ENCODE results near the gene EFHD1.
"Not testable (repeated sequence)": the region's sequence is repeated elsewhere in the genome, so short reads cannot be mapped to it uniquely, and the experiment has no call there.

EFHD1 gene

GRCh38 chr2:232652505-232652851, 19.1 kb downstream of the EFHD1 start:
- DNase-seq = peak; percentile 36

- DNase-seq = no peak
These were observed 20.0 kb downstream of the EFHD1 start for GRCh38 chr2:232653441-232653840.

- DNase-seq = no peak
These were observed 22.0 kb downstream of the EFHD1 start for GRCh38 chr2:232655392-232655791.

- no peak for DNase-seq
These were observed 24.9 kb downstream of the EFHD1 start for GRCh38 chr2:232658217-232658785.

- no peak for DNase-seq
These were observed 26.0 kb downstream of the EFHD1 start for GRCh38 chr2:232659359-232659758.

- no peak for DNase-seq
These were observed 29.3 kb downstream of the EFHD1 start for GRCh38 chr2:232662486-232663260.

GRCh38 chr2:232666051-232666805, 32.8 kb downstream of the EFHD1 start:
- no peak for DNase-seq

GRCh38 chr2:232667989-232668583, 34.7 kb downstream of the EFHD1 start:
- no peak for DNase-seq

- DNase-seq = peak; percentile 33
These were observed 35.5 kb downstream of the EFHD1 start for GRCh38 chr2:232668805-232669444.

- peak; percentile 13 for DNase-seq
These were observed 39.2 kb downstream of the EFHD1 start for GRCh38 chr2:232672588-232672987.

- DNase-seq = no peak
These were observed 41.1 kb downstream of the EFHD1 start for GRCh38 chr2:232674491-232674890.

- DNase-seq = no peak
These were observed 42.0 kb downstream of the EFHD1 start for GRCh38 chr2:232675381-232675780.

GRCh38 chr2:232680006-232680405, 46.6 kb downstream of the EFHD1 start:
- DNase-seq = no peak

- no peak for DNase-seq
These were observed 48.1 kb downstream of the EFHD1 start for GRCh38 chr2:232681527-232681926.

- no peak for DNase-seq
These were observed 50.0 kb downstream of the EFHD1 start for GRCh38 chr2:232683368-232683767.

GRCh38 chr2:232685391-232685790, 52.0 kb downstream of the EFHD1 start:
- not testable (repeated sequence) for DNase-seq

GRCh38 chr2:232687382-232688160, 54.2 kb downstream of the EFHD1 start:
- no peak for DNase-seq

- no peak for DNase-seq
These were observed 54.8 kb downstream of the EFHD1 start for GRCh38 chr2:232688201-232688600.

- peak; percentile 51 for DNase-seq
These were observed 55.9 kb downstream of the EFHD1 start for GRCh38 chr2:232689152-232689910.

- not testable (repeated sequence) for DNase-seq
These were observed 57.7 kb downstream of the EFHD1 start for GRCh38 chr2:232691117-232691516.

GRCh38 chr2:232693344-232693743, 59.9 kb downstream of the EFHD1 start:
- DNase-seq = no peak

All from fibroblast of skin of scalp (primary cell).